A673 (cell line): ENCODE measurements around the gene NDUFA5.

Experiments used
- CTCF ChIP-seq: fragments of 300-800, 200-600 bp; sonication (generic); conservative IDR thresholded peaks from 2 replicates; pipeline ENCODE4 v1.5.1; 2017; ENCODE audit warnings: low read depth, mild to moderate bottlenecking, antibody characterized with exemption, low read length, moderate library complexity, mixed read lengths
- EZH2 ChIP-seq: fragments of 200-600 bp; sonication (generic); IDR thresholded peaks from 2 replicates; pipeline ENCODE4 v1.6.1; 2017; ENCODE audit warnings: borderline replicate concordance, low read depth, mild to moderate bottlenecking, mixed read lengths, antibody characterized with exemption, low read length; ENCODE audit not compliant: poor library complexity, severe bottlenecking

- TF ChIP-seq EZH2 (no peak), CTCF (no peak)
These were observed 5.0 kb downstream of the NDUFA5 start for GRCh38 chr7:123552641-123553040.
